Astrocyte of the cerebellum (primary cell): ENCODE measurements around the gene SH3PXD2B.
A peak's percentile ranks its signal among the peaks of the same experiment; 100 is the strongest.

Experiments
- DNase-seq: peaks from one replicate; pipeline ENCODE4 v3.0.0-alpha.2; 2011; ENCODE audit warnings: low read depth
- H3K4me3 ChIP-seq: 2 replicates; pipeline ENCODE4 v1.5.1; 2011; ENCODE audit warnings: mild to moderate bottlenecking, low read depth, low read length, moderate library complexity
- CTCF ChIP-seq: IDR thresholded peaks from 2 replicates; pipeline ENCODE4 v1.5.1; 2012; ENCODE audit warnings: low read length, low read depth, moderate library complexity, mild to moderate bottlenecking; ENCODE audit errors: missing control alignments
- in situ Hi-C: cut with HindIII; loops from 2 replicates; pipeline ENCODE4 v1.10.0; 2017; ENCODE audit warnings: low sequenced_read_pairs

Gene SH3PXD2B

GRCh38 chr5:172415362-172416275 is 38.7 kb downstream of the SH3PXD2B start:
- no peak for DNase-seq
- no peak for TF ChIP-seq CTCF

GRCh38 chr5:172414531-172415361 is 39.6 kb downstream of the SH3PXD2B start:
- no peak for DNase-seq
- TF ChIP-seq CTCF = no peak
- no peak overlapping the region for H3K4me3 ChIP-seq
- in situ Hi-C loops = no loop called here

More at GRCh38 chr5:172415362-172416275, 38.7 kb downstream of the SH3PXD2B start:
- H3K4me3 ChIP-seq = no peak overlapping the region
- in situ Hi-C loops = no loop called here

DNA sequence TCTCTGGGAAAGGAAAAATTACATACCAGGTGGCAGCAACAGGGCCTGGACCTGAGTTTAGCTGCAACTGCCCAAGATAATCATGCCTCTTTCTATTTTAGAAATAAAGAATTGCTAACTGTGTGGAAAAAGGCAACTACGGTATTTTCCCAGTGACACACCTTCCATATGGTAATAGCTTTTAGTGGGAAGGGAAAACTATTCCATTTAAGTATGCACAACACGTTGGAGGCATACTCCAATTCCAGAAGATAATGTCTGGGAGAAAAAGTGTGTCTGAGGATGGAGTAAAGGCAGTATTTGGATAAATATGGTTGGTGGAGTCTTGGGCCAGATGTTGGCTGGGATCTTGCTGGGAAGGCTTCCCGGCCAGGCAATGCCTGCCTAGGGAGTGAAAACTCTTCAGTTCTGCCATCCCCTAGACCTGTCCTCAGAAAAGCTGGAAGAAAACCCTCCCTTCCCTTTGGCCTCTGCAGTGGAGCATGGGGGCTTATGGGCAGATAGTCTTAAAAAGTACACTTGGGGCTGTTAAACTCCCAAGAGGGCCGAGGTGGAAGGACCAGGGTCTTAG is 40.6 kb downstream of the SH3PXD2B start:
- DNase-seq = no peak
- TF ChIP-seq CTCF = no peak
- no peak overlapping the region for H3K4me3 ChIP-seq
- in situ Hi-C loops = no loop called here

DNA sequence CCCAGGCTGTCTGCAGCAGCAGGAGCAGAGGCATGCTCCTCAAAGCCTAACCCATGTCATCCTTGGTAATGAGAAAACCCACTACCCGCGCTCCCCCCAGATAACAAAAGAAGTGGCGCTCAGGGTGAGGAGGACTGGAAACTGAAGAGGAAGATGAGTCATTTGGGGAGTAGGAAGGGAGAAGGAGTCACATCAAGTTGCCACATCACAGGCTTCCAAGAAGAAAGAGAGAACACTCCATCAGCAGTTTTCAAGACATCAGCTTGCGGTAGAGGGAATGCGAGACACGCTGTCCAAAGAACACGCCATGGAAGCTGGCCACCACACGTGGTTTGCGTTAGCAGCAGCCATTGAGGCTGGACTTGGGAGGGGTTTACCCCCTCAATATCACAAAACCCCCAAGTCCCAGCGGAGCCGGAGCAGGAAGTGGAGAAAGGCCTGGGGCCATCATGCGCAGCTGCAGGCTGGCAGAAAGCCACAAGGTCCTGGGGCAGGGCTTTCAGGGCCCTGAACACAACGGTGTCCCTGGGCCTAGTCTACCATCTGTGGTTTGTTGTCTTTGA is 41.5 kb downstream of the SH3PXD2B start:
- peak; percentile 93 for DNase-seq
- no peak for TF ChIP-seq CTCF
- no peak overlapping the region for H3K4me3 ChIP-seq
- in situ Hi-C loops = no loop called here

DNA sequence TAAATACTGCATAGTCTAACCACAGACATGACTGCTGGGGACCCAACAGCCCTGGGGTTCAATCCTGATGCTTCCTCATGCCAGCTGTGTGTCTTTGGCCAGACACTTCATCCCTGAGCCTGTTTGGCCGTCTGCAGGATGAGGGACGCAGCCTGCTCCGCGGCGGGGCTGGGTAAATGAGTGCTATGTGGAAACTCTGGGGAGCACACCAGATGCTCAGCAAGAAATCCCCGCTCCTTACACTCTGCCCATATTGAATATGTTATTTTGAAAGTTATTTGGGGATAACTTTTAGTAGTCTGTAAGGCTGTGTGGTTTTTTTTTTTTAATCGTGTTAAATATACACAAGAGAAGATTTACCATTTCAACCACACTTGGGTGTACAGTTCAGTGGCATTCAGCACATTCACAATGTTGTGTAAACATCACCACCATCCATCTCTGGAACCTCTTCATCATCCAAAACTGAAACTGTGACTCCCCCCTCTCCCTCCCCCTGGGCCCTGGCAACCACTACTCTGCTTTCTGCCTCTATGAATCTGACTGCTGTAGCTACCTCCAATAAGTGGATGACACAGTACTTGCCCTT is 42.7 kb downstream of the SH3PXD2B start:
- no peak for DNase-seq

More for the DNA sequence above, 42.7 kb downstream of the SH3PXD2B start:
- TF ChIP-seq CTCF = no peak
- H3K4me3 ChIP-seq = no peak overlapping the region
- in situ Hi-C loops = no loop called here
